Heart right ventricle (tissue), 16 donors: ENCODE data around the gene NDUFB3. TPM values are rescaled to one million over a fixed set of nuclear protein-coding genes. Genes with fewer than 3 reads are reported as not detected.

ENCODE experiments used
- ATAC-seq, 8 donors: fragments of 200-7000 bp; cut with Tn5 transposase; one replicate each; pipeline ENCODE4 v1.9.1; 2020; ENCODE audit warnings: mild to moderate bottlenecking in 8 of 8, moderate library complexity in 8 of 8, moderate number of reproducible peaks in 1 of 8
- DNase-seq, 2 donors: peaks; one replicate each; pipeline ENCODE4 v3.0.0-alpha.2; 2020
- H3K27ac ChIP-seq, 10 donors: fragments of 200-600 bp; sonication (generic) in 2 of 10; one replicate each; pipeline versions ENCODE4 v1.5.0 to v1.8.0; 2020 to 2022; ENCODE audit warnings: mild to moderate bottlenecking in 3 of 10
- H3K27me3 ChIP-seq, 7 donors: fragments of 200-600 bp; one replicate each; pipeline ENCODE4 v1.8.0; 2021 to 2022; ENCODE audit warnings: mild to moderate bottlenecking in 2 of 7
- H3K36me3 ChIP-seq, 9 donors: fragments of 200-600 bp; sonication (generic) in 1 of 9; one replicate each; pipeline versions ENCODE4 v1.5.0 to v1.8.0; 2020 to 2022; ENCODE audit warnings: mild to moderate bottlenecking in 2 of 9
- H3K4me1 ChIP-seq, 9 donors: fragments of 200-600 bp; sonication (generic) in 1 of 9; one replicate each; pipeline versions ENCODE4 v1.5.0 to v1.8.0; 2020 to 2022; ENCODE audit warnings: mild to moderate bottlenecking in 4 of 9
- H3K4me3 ChIP-seq, 10 donors: fragments of 200-600 bp; sonication (generic) in 2 of 10; one replicate each; pipeline versions ENCODE4 v1.5.0 to v1.8.0; 2020 to 2022; ENCODE audit warnings: mild to moderate bottlenecking in 7 of 10, moderate library complexity in 2 of 10
- H3K9me3 ChIP-seq, 11 donors: fragments of 200-600 bp in 10 of 11; sonication (generic) in 2 of 11; one replicate each; pipeline versions ENCODE4 v1.5.0 to v1.8.0; 2013 to 2022; ENCODE audit warnings: mild to moderate bottlenecking in 2 of 11, control low read depth in 1 of 11, moderate library complexity in 1 of 11
- WGBS, 2 donors: extraction: QIAGEN DNeasy Blood & Tissue Kit; methylation state at CpG; one replicate each; pipeline ENCODE4 v1.1.7; 2013; ENCODE audit warnings: inconsistent platforms in 1 of 2; 5-methylcytosine and 5-hydroxymethylcytosine counted together
- intact Hi-C, 10 donors: fragments of 100-400 bp; cut with DNase I; formaldehyde crosslinking; loops; one replicate each; pipeline versions ENCODE4 v1.11.1 to v1.14.2; 2022
- polyA plus RNA-seq, 2 donors: library from polyadenylated mRNA; stranded (reverse); fragments of 200-250 nt; gene quantifications; one replicate each; pipeline ENCODE4 v1.2.3, GENCODE V29; 2013
- total RNA-seq, 10 donors: library from RNA; stranded (reverse); fragmentation: NEBNext Ultra II Directional in 3 of 10; extraction: Animal tissue kit (Norgen Biotek cat#: 25700) in 3 of 10; gene quantifications; one replicate each; pipeline versions ENCODE4 v1.2.1 to v1.2.4, GENCODE V29; 2021 to 2023
- TF ChIP-seq, protein P1 (sequence below), 9 donors: fragments of 200-600 bp; sonication (generic) in 2 of 9; IDR thresholded peaks; one replicate each; pipeline versions ENCODE4 v1.5.0 to v1.8.0; 2021 to 2022; ENCODE audit warnings: antibody characterized with exemption in 9 of 9, mild to moderate bottlenecking in 5 of 9, moderate library complexity in 1 of 9
- donor health status: Arrhythmogenic right ventricular cardiomyopathy.
- donor health status: ischemic (EF 13 %, LVEDD 7.1; RV severe dilation, severe dysfunction).
- donor health status: healthy with polysubstance abuse.
- donor health status: DM: no; HTN: yes; CAD: no.
- donor health status: DM: no; HTN: no; CAD: no.
- donor health status: ischemic (EF 25% LVEDD 6.9; RV normal size, moderate dysfunction).
- donor health status: ischemic (EF 25% LVEDD 5.7; RV mildly dilated, moderate dysfunction).
- donor health status: healthy.
- donor health status: DM: yes; HTN: yes; CAD: no.
- donor health status: Ischemic cardiomyopathy.
- donor health status: ischemic (EF 35%, LVEDD 5.7; RV mildly dilated, moderate dysfunction).
- donor health status: nonischemic (EF 11% LVEDD 7.7; RV severe dilation, severe dysfunction).
- donor health status: DM: yes; HTN: yes; CAD: no.
- donor health status: PGD.
- donor health status: ischemic (EF 29% LVEDD 5.4; RV normal size, mild dysfunction).
- donor health status: nonischemic (EF 23%, LVEDD 6.1; RV moderate dilation, normal function).

Gene NDUFB3
- total and polyA plus RNA-seq, 12 donors, result 200 to 513 (median 431) TPM

DNA sequence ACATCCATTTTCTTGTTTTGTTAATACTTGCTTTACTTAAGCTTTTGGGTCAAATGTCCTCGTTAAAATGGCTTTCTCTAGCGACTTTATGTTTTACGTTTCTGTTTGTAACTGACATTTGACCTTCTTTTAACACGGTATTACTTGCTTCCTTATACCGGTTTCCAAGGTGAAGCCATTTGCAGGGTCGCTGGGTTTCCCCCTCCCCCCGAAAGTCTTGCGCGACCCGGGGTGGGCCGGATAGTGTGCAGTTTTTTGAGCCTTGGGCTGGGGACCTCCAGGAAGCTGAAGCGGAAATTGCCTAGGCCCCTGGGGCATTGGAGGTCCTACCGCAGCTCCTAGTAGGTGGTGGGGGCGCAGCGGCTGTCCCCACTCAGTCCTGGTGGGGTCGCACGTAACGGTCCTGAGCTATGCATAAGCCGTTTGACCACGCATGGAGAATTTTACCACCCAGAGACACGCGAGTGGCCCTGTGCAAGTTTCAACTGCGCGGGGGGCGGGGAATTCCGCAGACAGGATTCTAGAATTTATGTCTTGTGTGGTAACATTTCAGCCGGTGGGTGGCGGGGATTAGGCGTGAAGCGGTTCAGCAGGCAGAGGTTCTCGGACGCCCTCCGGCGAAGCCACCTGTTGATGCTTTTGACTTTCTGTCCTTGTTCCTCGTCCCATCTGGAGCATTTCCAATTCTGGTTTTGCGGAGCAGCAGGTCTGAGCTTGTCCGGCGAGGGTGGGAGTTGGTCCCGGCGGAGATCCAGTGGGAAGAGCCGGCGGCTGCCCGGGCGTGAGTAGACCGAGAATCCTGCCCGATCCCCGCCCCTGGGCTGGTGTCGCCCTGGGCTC, 46.5 kb downstream of the NDUFB3 start:
- no peaks in the 10 kb centered on the region for H3K27me3 ChIP-seq
- H3K27ac ChIP-seq, result peak overlapping the region; percentile 98 to 100 (median 100)
- H3K9me3 ChIP-seq, result no peaks in the 10 kb centered on the region
- TF ChIP-seq, protein P1, sequence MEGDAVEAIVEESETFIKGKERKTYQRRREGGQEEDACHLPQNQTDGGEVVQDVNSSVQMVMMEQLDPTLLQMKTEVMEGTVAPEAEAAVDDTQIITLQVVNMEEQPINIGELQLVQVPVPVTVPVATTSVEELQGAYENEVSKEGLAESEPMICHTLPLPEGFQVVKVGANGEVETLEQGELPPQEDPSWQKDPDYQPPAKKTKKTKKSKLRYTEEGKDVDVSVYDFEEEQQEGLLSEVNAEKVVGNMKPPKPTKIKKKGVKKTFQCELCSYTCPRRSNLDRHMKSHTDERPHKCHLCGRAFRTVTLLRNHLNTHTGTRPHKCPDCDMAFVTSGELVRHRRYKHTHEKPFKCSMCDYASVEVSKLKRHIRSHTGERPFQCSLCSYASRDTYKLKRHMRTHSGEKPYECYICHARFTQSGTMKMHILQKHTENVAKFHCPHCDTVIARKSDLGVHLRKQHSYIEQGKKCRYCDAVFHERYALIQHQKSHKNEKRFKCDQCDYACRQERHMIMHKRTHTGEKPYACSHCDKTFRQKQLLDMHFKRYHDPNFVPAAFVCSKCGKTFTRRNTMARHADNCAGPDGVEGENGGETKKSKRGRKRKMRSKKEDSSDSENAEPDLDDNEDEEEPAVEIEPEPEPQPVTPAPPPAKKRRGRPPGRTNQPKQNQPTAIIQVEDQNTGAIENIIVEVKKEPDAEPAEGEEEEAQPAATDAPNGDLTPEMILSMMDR (IDR thresholded peaks at IDR 0.05), result peak; percentile 26 to 70 (median 52)
- WGBS, 2 donors, result 0 to 1% methylated on average over 48 of the region's 48 CpGs
- DNase-seq (peak; percentile 86 to 92), ATAC-seq (peak; percentile 49 to 75 (median 66))
- intact Hi-C loops, result loop anchor here (2.0 to 10.0 kb wide), 4 partner anchors 39 to 46 kb away; partner anchors contain the start of genes HYCC2 (in 4 of the 10) and NDUFB3 (in 4 of the 10)
- peaks cover 3 to 59% (median 50%) of the 10 kb centered on the region in 9 donors for H3K4me1 ChIP-seq
- peak overlapping the region; percentile 73 to 96 (median 84) for H3K4me3 ChIP-seq
- peaks cover 0 to 16% (median 0%) of the 10 kb centered on the region in 9 donors for H3K36me3 ChIP-seq

DNA sequence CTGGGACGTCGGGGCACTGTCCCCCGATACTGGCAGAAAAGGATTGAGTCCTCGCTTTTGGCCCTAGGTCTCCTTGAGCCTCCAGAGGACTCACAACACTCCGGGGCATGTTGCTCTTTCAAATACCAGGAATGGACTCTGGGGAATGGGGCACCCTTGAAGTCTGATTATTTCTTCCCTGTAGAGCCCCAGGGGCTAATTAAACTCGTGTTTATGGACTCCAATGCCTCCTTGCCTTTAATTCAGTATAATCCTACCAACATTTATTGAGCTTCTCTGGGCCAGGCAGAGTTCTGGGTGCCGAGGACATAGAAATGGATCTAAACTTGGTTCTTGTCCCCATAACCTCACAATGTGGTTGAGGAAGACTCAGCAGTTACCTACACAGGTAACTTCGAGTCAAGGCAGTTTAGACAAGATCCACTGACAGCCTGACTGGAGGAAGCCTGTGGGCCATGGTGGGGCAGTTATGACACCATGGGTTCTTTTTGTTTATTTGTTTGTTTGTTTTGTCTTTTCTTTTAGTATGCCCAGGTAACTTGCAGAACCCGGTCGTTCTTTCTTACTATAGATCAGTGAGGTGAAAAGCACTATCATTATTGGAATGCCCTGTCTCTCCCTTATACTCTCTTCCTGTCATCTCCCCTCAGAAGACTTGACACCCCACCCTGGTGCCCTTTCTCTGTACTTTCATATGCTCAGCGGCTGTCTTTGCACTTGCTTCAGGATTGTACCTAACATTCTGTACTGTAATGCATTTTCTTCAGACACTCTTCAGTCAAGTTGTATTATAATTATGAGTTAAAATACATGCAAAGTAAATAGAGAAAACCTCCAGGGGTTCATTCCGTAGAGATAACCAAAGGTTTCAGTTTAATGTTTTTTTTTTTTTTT, 47.4 kb downstream of the NDUFB3 start:
- Histone ChIP-seq H3K36me3 (peaks cover 0 to 22% (median 0%) of the 10 kb centered on the region in 9 donors), H3K27me3 (no peaks in the 10 kb centered on the region), H3K4me3 (peak overlapping the region; percentile 73 to 96 (median 84)), H3K4me1 (peaks cover 7 to 68% (median 56%) of the 10 kb centered on the region in 9 donors), H3K9me3 (no peaks in the 10 kb centered on the region), H3K27ac (peak overlapping the region; percentile 98 to 100 (median 100))
- intact Hi-C loops, result loop anchor here (2.0 to 10.0 kb wide), 4 partner anchors 38 to 47 kb away; partner anchors contain the start of genes HYCC2 (in 4 of the 10) and NDUFB3 (in 4 of the 10)
- 5% methylated on average over 12 of the region's 12 CpGs for WGBS, 2 donors
- TF ChIP-seq, protein P1 (IDR thresholded peaks at IDR 0.05), result no peak
- ATAC-seq, result peak in 6 of 8 donors; percentile 2 to 34 (median 26)
- DNase-seq, result no peak

- 68 to 90% methylated on average over 1 of the region's 1 CpG for WGBS, 2 donors
- Histone ChIP-seq H3K9me3 (no peaks in the 10 kb centered on the region), H3K27ac (peak overlapping the region; percentile 98 to 100 (median 100)), H3K27me3 (no peaks in the 10 kb centered on the region), H3K4me1 (peaks cover 20 to 87% (median 72%) of the 10 kb centered on the region in 9 donors), H3K36me3 (peaks cover 0 to 22% (median 0%) of the 10 kb centered on the region in 9 donors), H3K4me3 (peak overlapping the region in 9 of 10 donors; percentile 73 to 96 (median 82))
- DNase-seq (no peak), ATAC-seq (no peak)
- TF ChIP-seq, protein P1 (IDR thresholded peaks at IDR 0.05), result no peak
- intact Hi-C loops, result no loop called here
Measured at GRCh38 chr2:201122276-201122675, 50.5 kb downstream of the NDUFB3 start.
